AG09319 (cell line): ENCODE results near the gene ZNF277.

Experiments used
- DNase-seq: peaks from one replicate; pipeline ENCODE4 v3.0.0-alpha.2; 2010; ENCODE audit warnings: low read depth; ENCODE audit errors: extremely low read depth
- CTCF ChIP-seq: IDR thresholded peaks from 2 replicates; pipeline ENCODE4 v1.5.1; 2011; ENCODE audit warnings: low read depth, mild to moderate bottlenecking, inconsistent platforms, low read length, moderate library complexity

Gene ZNF277

GRCh38 chr7:112293416-112293815 is 86.9 kb downstream of the ZNF277 start:
- no peak for DNase-seq

GRCh38 chr7:112296432-112296831 is 89.9 kb downstream of the ZNF277 start:
- no peak for DNase-seq
- no peak for TF ChIP-seq CTCF

More at GRCh38 chr7:112293416-112293815, 86.9 kb downstream of the ZNF277 start:
- no peak for TF ChIP-seq CTCF

GRCh38 chr7:112297681-112298080 is 91.2 kb downstream of the ZNF277 start:
- TF ChIP-seq CTCF: no peak
- DNase-seq: no peak

- no peak for DNase-seq
- TF ChIP-seq CTCF: no peak
Measured at GRCh38 chr7:112298543-112299100, 92.1 kb downstream of the ZNF277 start.

DNA sequence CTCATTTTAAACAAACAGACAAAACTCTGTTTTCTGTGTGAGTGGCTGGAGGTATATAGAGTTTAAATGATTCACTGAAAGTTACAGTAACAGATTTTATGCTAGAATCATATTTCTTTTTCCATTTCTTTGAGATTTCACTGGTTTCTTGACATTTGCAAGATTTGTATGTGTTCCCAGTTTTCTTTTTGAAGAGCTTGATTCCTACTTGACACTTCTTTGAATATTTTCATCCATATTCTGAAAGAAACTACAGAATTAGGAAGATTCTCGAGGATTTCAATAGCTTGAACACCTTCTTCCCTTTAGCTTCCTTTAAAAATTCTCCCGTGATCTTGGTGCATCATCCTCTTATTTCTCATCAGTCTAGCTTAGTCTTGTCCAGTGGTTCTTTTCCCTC is 93.6 kb downstream of the ZNF277 start:
- no peak for TF ChIP-seq CTCF
- DNase-seq: no peak

DNA sequence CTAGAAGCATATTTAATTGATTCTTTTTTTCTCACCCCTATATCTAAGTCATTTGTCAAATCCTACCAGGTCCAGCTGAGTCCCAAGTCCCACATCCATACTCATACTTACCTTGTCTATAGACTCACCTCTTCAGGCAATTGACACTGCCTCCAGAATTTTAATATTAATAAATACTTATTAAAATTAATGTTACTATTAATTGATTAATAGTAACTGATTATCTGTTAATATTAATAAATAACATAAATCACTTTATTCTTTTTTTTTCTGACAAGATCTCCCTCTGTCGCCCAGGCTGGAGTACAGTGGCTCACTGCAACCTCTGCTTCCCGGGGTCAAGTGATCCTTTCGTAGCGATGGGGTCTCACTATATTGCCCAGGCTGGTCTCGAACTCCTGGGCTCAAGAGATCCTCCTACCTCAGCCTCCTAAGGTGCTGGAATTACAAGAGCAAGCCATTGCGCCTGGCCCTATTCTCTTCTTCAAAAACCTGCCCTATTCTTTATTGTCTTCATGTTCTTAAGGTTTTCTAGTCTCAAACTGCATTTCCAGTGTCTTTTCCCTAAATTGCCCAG is 94.4 kb downstream of the ZNF277 start:
- no peak for DNase-seq
- TF ChIP-seq CTCF: no peak

DNA sequence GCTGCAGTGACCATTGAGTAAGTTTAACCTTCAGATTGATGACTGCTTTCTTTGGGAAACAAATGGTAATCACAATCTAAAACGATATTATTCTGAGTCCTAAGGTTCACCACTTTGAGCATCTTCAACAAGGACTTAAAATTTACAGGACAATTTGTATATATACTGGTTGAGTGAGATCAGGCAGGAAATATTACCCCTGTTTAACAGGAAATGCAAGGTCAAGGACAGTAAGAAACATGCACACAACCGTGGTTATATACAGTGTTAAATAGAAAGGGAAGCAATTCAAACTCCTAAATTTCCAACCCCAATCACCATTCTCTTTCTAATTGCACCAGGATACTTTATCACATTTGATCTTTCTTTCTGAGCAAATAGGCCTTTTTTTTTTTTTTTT is 96.1 kb downstream of the ZNF277 start:
- no peak for TF ChIP-seq CTCF
- no peak for DNase-seq
